HG02798 (cell line): Measurements from ENCODE around the gene PLPPR5.
"Not testable (repeated sequence)": the region's sequence is repeated elsewhere in the genome, so short reads cannot be mapped to it uniquely, and the experiment has no call there.

ENCODE experiments used
- ATAC-seq: cut with Tn5 transposase; IDR thresholded peaks from one replicate; pipeline ENCODE4 v1.9.1; 2021; ENCODE audit warnings: mild to moderate bottlenecking; ENCODE audit not compliant: unreplicated experiment, poor library complexity

Gene PLPPR5

GRCh38 chr1:99004861-99005442 is at the start of gene PLPPR5:
TSS of gene PLPPR5 (minus strand) at chr1:99004861. CDS start at chr1:99004671, 190 bp downstream.
- ATAC-seq: no peak

- no peak for ATAC-seq
Observed at GRCh38 chr1:99051611-99052283, 47.1 kb upstream of the PLPPR5 start.

- no peak for ATAC-seq
Observed at GRCh38 chr1:99049745-99050144, 45.1 kb upstream of the PLPPR5 start.

- not testable (repeated sequence) for ATAC-seq
Observed at GRCh38 chr1:99036746-99037145, 32.1 kb upstream of the PLPPR5 start.

GRCh38 chr1:99018313-99018712 is 13.7 kb upstream of the PLPPR5 start:
- no peak for ATAC-seq

GRCh38 chr1:99017655-99018054 is 13.0 kb upstream of the PLPPR5 start:
- no peak for ATAC-seq

- no peak for ATAC-seq
Observed at GRCh38 chr1:99010679-99011078, 6.0 kb upstream of the PLPPR5 start.

- no peak for ATAC-seq
Observed at GRCh38 chr1:99007366-99007765, 2.7 kb upstream of the PLPPR5 start.

GRCh38 chr1:99005537-99005942 is 879 bp upstream of the PLPPR5 start:
- ATAC-seq: no peak

- no peak for ATAC-seq
Observed at GRCh38 chr1:99004254-99004860, 304 bp downstream of the PLPPR5 start.

- no peak for ATAC-seq
Observed at GRCh38 chr1:99003581-99004253, 944 bp downstream of the PLPPR5 start.

- no peak for ATAC-seq
Observed at GRCh38 chr1:98992844-98993243, 11.8 kb downstream of the PLPPR5 start.

GRCh38 chr1:98991127-98992012 is 13.3 kb downstream of the PLPPR5 start:
- peak; percentile 65 for ATAC-seq

GRCh38 chr1:98989556-98989907 is 15.1 kb downstream of the PLPPR5 start:
- ATAC-seq: no peak

- ATAC-seq: peak; percentile 51
Observed at GRCh38 chr1:98988904-98989555, 15.6 kb downstream of the PLPPR5 start.

- ATAC-seq: no peak
Observed at GRCh38 chr1:98985687-98986086, 19.0 kb downstream of the PLPPR5 start.

- ATAC-seq: no peak
Observed at GRCh38 chr1:98981917-98982513, 22.6 kb downstream of the PLPPR5 start.

GRCh38 chr1:98979463-98979862 is 25.2 kb downstream of the PLPPR5 start:
- ATAC-seq: no peak

- no peak for ATAC-seq
Observed at GRCh38 chr1:98975810-98976209, 28.9 kb downstream of the PLPPR5 start.
